Activated CD8-positive, alpha-beta memory T cell treated with anti-CD3 and anti-CD28 coated beads, Interleukin-2, amount 10 ng/mL, durations not matched to agents 7 days and 5 days (primary cell): Measurements from ENCODE around the gene PDPR. TPM values are rescaled to one million over a fixed set of nuclear protein-coding genes. Genes with fewer than 3 reads are reported as not detected.
"Not testable (repeated sequence)": the region's sequence is repeated elsewhere in the genome, so short reads cannot be mapped to it uniquely, and the experiment has no call there.

Source experiments
- ATAC-seq: fragments of 150-1000 bp; cut with Tn5 transposase; one replicate; pipeline ENCODE4 v1.10.0; 2021; ENCODE audit warnings: moderate library complexity
- CTCF ChIA-PET: fragments of 350-600 bp; sonication (Branson Sonifier 250); formaldehyde crosslinking; loops from one replicate; lab custom pipeline; 2021; ENCODE audit warnings: antibody characterized with exemption; lab: Charles Lee
- DNase-seq: peaks from one replicate; pipeline ENCODE4 v3.0.0-alpha.2; 2020
- H3K27ac Mint-ChIP-seq: one replicate; pipeline ENCODE4 v1.8.0; 2021; ENCODE audit warnings: mild to moderate bottlenecking, mixed read lengths
- H3K27me3 Mint-ChIP-seq: one replicate; pipeline ENCODE4 v1.8.0; 2021; ENCODE audit warnings: mixed read lengths
- H3K36me3 Mint-ChIP-seq: one replicate; pipeline ENCODE4 v1.8.0; 2021; ENCODE audit warnings: mild to moderate bottlenecking, mixed read lengths
- H3K4me1 Mint-ChIP-seq: one replicate; pipeline ENCODE4 v1.8.0; 2021; ENCODE audit warnings: mixed read lengths
- H3K4me3 Mint-ChIP-seq: one replicate; pipeline ENCODE4 v1.8.0; 2021; ENCODE audit warnings: mild to moderate bottlenecking, moderate library complexity, mixed read lengths
- H3K9me3 Mint-ChIP-seq: one replicate; pipeline ENCODE4 v1.8.0; 2022; ENCODE audit warnings: low read depth, mixed read lengths
- total RNA-seq, 2 experiments: library from RNA; stranded (reverse); gene quantifications; one replicate each; pipeline ENCODE4 v1.2.3, GENCODE V29; 2021

The PDPR gene
- total RNA-seq: 10 to 100 TPM; 18.2 to 20.3 TPM

DNA sequence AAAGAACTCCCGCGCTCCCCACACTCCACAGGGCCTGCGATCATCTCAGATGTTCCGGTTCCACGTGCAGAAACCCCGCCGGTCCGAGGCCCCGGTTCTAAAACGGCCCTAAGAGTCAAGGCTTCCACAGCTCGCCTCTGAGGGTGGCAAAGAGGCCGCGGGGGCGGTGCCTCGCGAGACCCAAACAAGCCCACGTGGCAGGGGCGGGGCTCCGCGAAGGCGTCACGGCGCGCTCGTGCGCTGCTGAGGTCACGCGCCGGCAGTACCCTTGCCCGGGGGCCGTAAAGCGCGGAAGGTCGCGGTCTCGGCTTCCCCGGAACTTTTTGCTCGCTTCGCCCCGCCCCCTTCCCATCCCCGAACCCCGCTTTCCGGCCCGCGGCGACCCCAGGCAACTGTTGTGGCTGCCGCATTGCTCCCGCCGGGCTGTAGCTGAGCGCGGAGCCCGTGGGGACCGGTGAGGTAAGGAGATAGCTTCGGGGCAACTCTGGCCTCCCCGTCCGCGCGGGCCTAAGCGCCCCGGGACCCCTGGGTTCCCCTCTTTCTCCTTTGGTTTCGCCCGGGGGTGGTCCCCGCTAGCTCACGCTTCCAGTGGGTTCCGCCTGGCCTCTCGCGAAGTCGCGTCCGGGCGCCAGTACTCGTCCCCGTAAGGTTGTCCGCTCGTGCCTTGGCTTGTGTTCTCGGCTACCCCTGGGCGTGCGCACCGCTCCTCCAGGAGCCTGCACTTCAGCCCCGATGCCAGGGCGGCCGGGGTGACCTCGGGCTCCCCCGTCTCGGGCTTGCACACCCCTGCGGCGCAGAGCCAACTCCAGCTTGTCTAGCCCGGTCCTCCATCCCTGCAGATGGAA, at the start of gene PDPR:
Gene PDPR (plus strand): TSS at position 351 of the 845 bp plus-strand sequence. CDS start 6,161 bp downstream, outside the sequence.
- Mint-ChIP-seq H3K27ac (peak within 1 kb of the TSS; percentile 82), H3K4me1 (peaks cover 17% of the 10 kb centered on the region), H3K4me3 (peak within 1 kb of the TSS; percentile 88)
- H3K36me3 Mint-ChIP-seq, H3K9me3 Mint-ChIP-seq, CTCF ChIA-PET, H3K27me3 Mint-ChIP-seq: not testable (repeated sequence)
- peak; percentile 98 for ATAC-seq
- peak; percentile 96 for DNase-seq

DNA sequence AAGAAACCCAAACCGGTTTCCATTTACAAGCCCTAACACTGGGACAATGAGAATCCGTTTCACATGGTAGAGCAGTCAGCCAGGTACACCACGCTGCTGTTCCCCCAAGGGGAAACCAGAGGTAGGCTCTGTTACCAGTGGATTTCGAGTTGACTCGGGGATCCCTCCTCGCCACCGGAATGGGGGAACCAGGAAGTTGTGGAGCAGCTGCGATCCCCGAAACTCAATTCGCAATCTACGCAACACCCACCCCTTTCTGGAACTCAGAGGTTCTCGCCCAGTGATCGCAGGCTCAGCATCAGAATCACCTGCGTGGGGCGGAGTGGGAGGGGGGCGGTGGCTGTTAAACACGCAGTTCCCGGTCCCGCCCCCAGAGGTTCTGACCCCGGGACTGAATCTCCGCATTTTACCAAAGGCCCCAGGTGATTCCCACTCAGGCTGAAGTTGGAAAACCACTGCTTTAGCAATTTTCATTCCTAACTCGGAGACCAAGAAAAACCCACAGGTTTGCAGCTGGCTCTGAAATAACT, 49.2 kb upstream of the PDPR start:
- H3K9me3 Mint-ChIP-seq, H3K27me3 Mint-ChIP-seq, CTCF ChIA-PET, H3K36me3 Mint-ChIP-seq, H3K4me1 Mint-ChIP-seq: not testable (repeated sequence)
- Mint-ChIP-seq H3K27ac (peak overlapping the region; percentile 52), H3K4me3 (peak overlapping the region; percentile 75)
- peak; percentile 65 for DNase-seq
- peak; percentile 31 for ATAC-seq

GRCh38 chr16:70065376-70065745, 48.8 kb upstream of the PDPR start:
- H3K27me3 Mint-ChIP-seq, DNase-seq, H3K27ac Mint-ChIP-seq, CTCF ChIA-PET, H3K9me3 Mint-ChIP-seq, H3K36me3 Mint-ChIP-seq, H3K4me1 Mint-ChIP-seq: not testable (repeated sequence)
- peak overlapping the region; percentile 75 for H3K4me3 Mint-ChIP-seq
- peak; percentile 42 for ATAC-seq

- H3K9me3 Mint-ChIP-seq: not testable (repeated sequence)
Measured at GRCh38 chr16:70065746-70066658, 48.1 kb upstream of the PDPR start.

DNA sequence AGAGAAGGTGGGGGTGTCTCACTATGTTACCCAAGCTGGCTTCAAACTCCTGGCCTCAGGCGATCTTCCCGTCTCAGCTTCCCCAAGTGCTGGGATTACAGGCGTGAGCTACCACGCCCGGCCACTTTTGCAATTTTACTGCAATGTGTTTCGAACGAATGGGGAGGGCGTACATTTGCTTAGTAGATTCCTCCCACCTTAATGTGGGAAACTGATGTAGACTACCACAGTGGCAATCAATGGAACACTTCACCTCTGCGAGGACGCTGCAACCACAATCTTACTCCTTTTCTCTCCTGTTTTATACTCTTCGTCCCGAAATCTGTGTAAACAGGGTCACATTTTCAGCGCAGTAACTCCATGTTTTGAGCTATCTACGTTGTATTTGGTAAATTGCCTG, 47.4 kb upstream of the PDPR start:
- H3K27me3 Mint-ChIP-seq, H3K4me1 Mint-ChIP-seq, CTCF ChIA-PET, ATAC-seq, DNase-seq, H3K36me3 Mint-ChIP-seq, H3K9me3 Mint-ChIP-seq: not testable (repeated sequence)
- Mint-ChIP-seq H3K4me3 (peak overlapping the region; percentile 55), H3K27ac (peak overlapping the region; percentile 15)

More at GRCh38 chr16:70065746-70066658, 48.1 kb upstream of the PDPR start:
- H3K4me1 Mint-ChIP-seq, H3K27me3 Mint-ChIP-seq, H3K36me3 Mint-ChIP-seq, CTCF ChIA-PET: not testable (repeated sequence)
- ATAC-seq (peak; percentile 94), DNase-seq (peak; percentile 91)
- H3K27ac Mint-ChIP-seq: peak overlapping the region; percentile 68
- peak overlapping the region; percentile 78 for H3K4me3 Mint-ChIP-seq

DNA sequence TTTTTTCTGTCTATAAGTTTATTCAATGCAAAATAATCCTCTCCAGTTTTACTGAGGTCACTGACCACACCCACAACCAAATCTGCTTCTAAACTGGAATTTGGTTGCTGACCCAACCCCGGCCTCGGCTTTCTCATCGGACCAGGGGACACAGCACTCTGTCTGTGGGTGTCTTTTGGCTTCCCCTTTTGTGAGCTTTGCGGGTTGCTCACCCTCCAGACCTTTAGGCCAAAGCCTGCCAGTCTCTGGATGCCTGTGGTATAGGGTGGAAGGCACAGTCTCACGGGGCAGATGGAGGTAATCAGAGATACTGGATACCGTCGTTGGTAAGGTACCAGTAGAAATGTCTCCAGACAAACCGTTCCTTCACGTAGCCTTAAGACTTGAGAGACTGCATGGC, 35.1 kb upstream of the PDPR start:
- H3K27me3 Mint-ChIP-seq, ATAC-seq, H3K9me3 Mint-ChIP-seq, DNase-seq, H3K4me1 Mint-ChIP-seq, CTCF ChIA-PET, H3K4me3 Mint-ChIP-seq, H3K27ac Mint-ChIP-seq, H3K36me3 Mint-ChIP-seq: not testable (repeated sequence)

GRCh38 chr16:70081219-70081618, 32.9 kb upstream of the PDPR start:
- ATAC-seq, CTCF ChIA-PET, H3K9me3 Mint-ChIP-seq, H3K4me1 Mint-ChIP-seq, DNase-seq, H3K4me3 Mint-ChIP-seq, H3K36me3 Mint-ChIP-seq, H3K27me3 Mint-ChIP-seq, H3K27ac Mint-ChIP-seq: not testable (repeated sequence)

- H3K27me3 Mint-ChIP-seq, ATAC-seq, H3K36me3 Mint-ChIP-seq, H3K27ac Mint-ChIP-seq, CTCF ChIA-PET, H3K9me3 Mint-ChIP-seq, H3K4me1 Mint-ChIP-seq, DNase-seq, H3K4me3 Mint-ChIP-seq: not testable (repeated sequence)
Measured at GRCh38 chr16:70083931-70084330, 30.2 kb upstream of the PDPR start.

GRCh38 chr16:70088160-70088559, 26.0 kb upstream of the PDPR start:
- DNase-seq, CTCF ChIA-PET, ATAC-seq, H3K9me3 Mint-ChIP-seq, H3K27me3 Mint-ChIP-seq, H3K4me3 Mint-ChIP-seq, H3K27ac Mint-ChIP-seq, H3K36me3 Mint-ChIP-seq, H3K4me1 Mint-ChIP-seq: not testable (repeated sequence)

- H3K4me1 Mint-ChIP-seq, H3K27ac Mint-ChIP-seq, DNase-seq, CTCF ChIA-PET, H3K27me3 Mint-ChIP-seq, ATAC-seq, H3K9me3 Mint-ChIP-seq, H3K36me3 Mint-ChIP-seq, H3K4me3 Mint-ChIP-seq: not testable (repeated sequence)
Measured at GRCh38 chr16:70088877-70089276, 25.3 kb upstream of the PDPR start.

DNA sequence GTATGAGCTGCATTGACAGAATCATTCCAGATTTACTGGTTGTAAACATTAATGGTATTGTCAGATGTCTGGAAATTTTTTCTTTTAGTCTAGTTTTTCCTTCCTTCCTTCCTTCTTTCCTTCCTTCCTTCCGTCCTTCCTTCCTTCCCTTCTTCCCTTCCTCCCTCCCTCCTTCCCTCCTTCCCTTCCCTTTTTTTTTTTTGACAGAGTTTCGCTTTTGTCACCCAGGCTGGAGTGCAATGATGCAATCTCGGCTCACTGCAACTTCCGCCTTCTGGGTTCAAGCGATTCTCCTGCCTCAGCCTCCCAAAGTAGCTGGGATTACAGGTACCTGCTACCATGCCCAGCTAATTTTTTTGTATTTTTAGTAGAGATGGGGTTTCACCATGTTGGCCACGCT, 24.8 kb upstream of the PDPR start:
- H3K9me3 Mint-ChIP-seq, H3K36me3 Mint-ChIP-seq, H3K4me1 Mint-ChIP-seq, DNase-seq, H3K27me3 Mint-ChIP-seq, H3K27ac Mint-ChIP-seq, CTCF ChIA-PET, H3K4me3 Mint-ChIP-seq, ATAC-seq: not testable (repeated sequence)

GRCh38 chr16:70091104-70091503, 23.0 kb upstream of the PDPR start:
- peaks cover 13% of the 10 kb centered on the region for H3K27me3 Mint-ChIP-seq
- ATAC-seq, H3K9me3 Mint-ChIP-seq, H3K36me3 Mint-ChIP-seq, H3K4me1 Mint-ChIP-seq, H3K27ac Mint-ChIP-seq, H3K4me3 Mint-ChIP-seq, DNase-seq, CTCF ChIA-PET: not testable (repeated sequence)

GRCh38 chr16:70094096-70094495, 20.0 kb upstream of the PDPR start:
- ATAC-seq, CTCF ChIA-PET: not testable (repeated sequence)

More at GRCh38 chr16:70094096-70094495, 20.0 kb upstream of the PDPR start:
- not testable (repeated sequence) for H3K36me3 Mint-ChIP-seq, H3K27ac Mint-ChIP-seq, H3K4me1 Mint-ChIP-seq, H3K4me3 Mint-ChIP-seq, H3K9me3 Mint-ChIP-seq, DNase-seq
- peaks cover 15% of the 10 kb centered on the region for H3K27me3 Mint-ChIP-seq
